ENCODE measurements around the gene CST9.
"Not testable (repeated sequence)": the region's sequence is repeated elsewhere in the genome, so short reads cannot be mapped to it uniquely, and the experiment has no call there.

Gene CST9

DNA sequence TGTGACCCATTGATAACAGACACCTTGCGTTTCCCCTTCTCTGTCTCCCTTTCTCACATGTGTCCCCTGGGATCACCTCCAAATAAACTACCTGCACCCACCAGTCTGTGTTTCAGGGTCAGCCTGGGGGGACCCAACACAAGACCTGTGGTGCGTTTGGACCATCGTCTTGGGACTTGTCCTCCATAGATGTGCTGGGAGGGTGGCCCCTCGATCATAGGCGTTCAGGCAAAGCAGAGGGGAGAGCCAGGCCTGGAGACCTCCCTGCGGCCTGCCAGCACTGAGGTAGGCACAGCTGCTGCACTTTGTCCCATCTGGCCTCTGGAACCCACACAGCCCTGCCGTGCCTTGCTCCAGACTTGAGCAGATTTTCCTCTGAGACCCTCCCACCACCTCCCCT lies 18.1 kb downstream of the CST9 start:
- DNase-seq (ENCODE audit: low spot score): no peak

DNA sequence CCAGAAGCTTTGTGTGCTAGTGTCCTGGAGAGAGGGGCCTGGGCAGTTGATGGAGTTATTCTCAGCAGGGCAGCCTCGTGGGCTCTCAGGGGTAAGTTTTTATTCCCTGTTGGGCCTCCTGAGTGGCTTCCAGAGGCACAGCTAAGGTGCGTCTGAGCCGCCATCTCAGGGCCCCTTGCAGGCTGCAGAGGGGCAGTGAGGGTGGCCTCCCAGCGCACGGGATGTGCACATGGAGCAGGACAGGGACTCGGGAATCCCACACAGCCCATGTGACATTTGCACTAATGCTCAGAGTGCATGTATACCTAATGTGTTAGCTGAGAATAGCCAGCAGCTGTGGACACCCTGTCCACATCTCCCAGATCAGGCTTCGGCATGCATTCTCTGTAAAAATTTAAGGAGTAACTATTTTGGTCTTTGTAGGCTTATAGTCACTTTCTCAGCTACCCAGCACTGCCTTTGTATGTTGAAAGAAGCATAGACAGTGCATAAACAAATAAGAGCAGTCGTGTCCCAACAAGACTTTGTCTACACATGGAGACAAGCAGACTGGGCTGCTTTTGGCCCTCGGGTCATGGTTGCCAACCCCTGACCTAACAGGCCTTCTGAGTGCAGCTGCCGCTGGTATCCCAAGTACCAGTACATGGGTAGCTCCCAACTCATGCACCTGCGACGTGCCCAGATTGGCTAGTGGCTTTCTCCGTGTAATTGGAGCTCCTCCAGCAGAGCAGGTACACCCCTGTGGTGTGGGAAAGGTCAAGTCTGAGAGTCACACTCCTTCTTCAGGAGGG lies 18.8 kb downstream of the CST9 start:
- DNase-seq (ENCODE audit: low spot score): no peak

DNA sequence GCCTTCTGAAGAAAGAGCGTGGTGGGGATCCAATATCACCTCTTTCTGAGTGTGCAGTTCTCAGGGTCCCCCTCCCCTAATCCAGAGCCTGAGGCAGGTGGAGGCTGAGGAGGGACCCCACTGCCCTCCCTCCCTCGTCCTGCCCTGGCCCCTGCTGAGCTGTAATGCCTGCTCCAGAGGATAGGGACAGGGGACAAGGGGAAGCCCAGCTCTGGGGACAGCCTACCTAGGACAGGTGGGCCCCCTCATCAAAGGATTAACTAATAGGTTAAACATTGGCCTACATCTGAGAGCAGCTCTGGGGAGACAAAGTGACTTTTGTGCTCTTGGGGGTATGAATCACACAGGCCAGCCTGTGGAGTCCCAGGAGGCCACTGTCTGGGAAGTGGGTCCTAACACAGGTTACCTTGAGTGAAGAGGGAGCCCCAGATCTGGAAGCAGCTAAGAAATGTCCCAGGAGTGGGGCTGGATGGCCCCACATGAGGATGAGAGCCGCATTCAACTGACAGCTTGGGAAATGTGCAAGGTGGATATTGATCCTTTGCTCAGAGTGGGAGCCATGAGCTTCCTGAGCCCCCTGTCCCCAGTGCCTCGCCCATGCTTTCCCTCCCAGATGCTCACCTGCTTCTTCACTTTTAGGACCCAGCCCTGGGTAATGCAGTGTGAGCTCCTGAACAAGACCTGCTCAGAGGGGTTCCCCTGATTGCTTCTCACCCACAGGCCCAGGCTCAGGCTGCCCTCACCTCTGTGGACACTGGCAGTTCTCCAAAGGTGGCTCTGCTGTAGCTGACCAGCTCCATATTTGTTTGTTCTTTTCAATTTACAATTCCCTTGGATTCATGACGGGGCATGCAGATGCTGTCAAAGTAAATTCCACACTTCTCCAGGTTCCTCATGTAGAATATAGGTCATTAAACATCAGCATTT lies 19.6 kb downstream of the CST9 start:
- no peak for DNase-seq (ENCODE audit: low spot score)

DNA sequence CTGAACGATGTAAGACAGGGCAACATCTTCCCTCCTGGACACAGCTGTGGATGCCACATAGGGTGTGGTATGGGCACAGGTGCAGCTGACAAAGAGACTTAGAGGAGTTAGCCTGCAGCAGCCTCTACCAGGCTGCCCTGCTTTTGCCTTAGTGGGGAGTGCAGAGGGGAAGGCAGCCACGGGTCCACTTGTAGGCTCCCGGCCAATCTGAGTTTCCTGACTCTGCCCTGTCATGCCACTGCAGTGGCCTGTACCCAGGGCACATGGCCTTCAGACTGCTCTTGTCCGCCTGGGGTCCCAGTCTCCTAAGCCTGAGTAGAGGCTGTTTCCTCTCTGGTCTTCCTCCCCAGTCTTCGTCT lies 20.3 kb downstream of the CST9 start:
- DNase-seq (ENCODE audit: low spot score): no peak

DNA sequence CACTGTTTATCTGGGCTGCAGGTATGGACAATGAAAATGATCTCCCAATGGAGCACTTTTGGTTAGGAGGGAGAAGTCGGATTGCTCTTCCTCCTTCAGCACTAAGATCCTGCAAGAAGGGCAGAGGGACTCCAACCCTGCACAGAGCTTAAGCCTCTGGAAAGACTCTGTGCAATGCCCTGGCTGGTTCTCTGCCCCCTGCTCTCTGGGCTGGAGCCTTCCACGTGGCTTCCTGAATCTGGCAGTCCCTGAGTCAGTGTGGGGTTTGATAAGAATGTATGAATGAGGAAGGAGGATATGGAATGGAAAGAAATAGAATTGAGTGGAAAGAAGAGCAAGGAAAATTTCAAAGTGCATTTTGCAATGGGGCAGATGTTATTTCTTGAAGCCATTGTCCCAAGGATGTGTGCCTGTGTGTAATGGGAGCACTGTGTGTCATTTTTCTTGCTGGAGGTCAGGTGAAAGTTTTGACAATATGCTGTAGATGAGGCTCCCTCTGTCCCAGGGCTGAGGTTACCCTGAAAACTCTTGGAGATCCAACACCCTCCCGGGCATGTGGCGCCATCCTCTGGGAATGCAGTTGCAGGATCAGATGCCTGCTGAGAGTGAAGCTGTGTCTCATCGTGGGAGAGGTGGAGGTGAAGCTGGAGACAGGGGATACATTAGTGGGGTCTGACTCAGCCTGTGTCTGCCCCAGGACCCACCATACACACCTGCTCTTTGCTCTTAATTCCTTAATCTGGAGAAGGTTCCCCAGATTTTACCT lies 21.1 kb downstream of the CST9 start:
- no peak for DNase-seq (ENCODE audit: low spot score)

DNA sequence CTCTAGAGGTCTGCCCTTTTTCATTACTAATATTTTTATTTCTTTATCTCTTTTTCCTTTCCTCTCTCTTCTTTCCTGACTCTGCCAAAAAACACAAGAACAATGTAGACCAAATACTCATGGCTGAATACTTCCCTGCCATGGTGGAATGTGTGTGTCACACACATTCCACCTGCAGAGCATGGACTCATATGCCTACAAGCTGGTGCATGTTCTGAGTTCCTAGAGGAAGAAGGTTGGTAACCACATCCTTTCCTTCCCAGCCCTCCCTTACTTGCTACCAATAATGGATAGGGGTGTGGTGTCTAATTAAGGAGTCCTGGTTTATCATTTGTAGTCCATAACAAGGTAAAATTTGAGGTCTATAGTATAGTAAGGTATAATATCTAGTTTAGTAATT lies 22.2 kb downstream of the CST9 start:
- DNase-seq (ENCODE audit: low spot score): no peak

DNA sequence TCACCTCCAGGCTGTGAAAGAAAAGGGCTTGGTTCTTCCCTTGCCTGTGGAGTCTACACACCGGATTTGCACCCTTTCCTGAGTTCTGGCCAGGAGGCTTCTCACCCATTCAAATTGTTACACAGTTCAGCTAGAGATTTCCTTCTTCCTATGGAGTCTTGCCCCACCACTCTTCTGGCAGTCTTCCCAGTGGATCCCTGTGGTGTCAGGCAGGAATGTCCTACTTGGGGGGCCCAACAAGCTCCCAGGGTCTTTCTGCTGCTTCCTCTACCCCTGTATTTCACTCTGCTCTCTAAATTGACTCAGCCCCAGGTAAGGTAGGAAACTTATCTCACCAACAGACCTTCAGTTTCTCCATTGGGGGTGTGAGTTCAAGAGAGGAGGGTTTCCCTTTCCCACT lies 23.4 kb downstream of the CST9 start:
- DNase-seq (ENCODE audit: low spot score): no peak

DNA sequence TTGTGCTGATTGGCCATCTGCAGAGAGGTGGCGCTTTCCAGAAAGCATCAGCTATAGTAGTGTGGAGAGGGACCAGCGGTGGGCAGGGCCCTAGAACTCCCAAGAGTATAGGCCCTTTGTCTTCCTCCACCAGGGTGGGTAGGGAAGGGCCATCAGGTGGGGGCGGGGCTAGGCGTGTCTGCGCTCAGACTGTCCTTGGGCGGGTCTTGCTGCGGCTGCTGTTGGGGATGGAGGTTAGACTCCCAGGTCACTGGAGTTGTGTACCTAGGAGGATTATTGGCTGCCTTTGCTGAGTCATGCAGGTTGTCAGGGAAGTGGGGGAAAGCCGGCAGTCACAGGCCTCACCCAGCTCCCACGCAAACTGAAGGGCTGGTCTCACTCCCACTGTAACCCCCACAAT lies 23.9 kb downstream of the CST9 start:
- not testable (repeated sequence) for DNase-seq (ENCODE audit: low spot score)

DNA sequence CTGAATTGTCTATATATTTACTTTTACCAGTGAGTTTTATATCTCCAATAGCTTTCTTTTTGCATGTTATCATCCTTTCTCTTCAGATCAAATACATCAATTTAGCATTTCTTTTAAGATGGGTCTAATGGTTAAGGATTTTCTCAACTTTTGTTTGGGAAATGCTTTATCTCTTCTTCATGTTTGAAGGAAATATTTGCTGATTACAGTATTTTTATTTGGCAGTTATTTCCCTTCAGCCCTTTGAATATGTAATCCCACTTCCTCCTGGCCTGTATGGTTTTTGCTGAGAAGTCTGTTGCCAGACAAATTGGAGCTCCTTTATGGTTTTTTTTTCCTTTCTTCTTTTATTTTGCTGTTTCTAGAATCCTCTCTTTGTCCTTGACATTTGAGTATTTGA lies 30.7 kb downstream of the CST9 start:
- no peak for DNase-seq (ENCODE audit: low spot score)

DNA sequence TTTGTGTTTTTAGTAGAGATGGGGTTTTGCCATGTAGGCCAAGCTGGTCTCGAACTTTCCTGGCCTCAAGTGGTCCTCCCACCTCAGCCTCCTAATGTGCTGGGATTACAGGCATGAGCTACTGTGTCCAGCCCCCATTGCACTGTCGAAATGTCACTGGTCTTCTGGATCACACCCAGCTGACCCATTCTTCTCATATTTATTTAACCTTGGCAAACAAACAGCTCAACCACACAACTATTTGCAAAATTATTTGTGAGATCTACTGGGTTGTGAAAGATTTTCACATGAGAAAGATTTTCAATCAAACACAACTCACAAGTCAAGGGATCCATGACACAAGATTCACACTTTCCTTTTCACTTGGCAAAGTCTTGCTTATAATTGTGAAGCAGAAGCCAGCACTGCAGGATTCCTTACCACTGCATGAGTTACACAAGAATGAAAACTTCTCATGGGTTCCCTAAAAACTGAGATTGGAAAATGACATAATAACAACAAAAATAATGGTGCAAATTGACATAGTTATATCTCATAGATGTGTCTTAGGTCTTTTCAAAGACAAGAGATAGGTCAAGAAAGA lies 35.4 kb downstream of the CST9 start:
- DNase-seq (ENCODE audit: low spot score): no peak

DNA sequence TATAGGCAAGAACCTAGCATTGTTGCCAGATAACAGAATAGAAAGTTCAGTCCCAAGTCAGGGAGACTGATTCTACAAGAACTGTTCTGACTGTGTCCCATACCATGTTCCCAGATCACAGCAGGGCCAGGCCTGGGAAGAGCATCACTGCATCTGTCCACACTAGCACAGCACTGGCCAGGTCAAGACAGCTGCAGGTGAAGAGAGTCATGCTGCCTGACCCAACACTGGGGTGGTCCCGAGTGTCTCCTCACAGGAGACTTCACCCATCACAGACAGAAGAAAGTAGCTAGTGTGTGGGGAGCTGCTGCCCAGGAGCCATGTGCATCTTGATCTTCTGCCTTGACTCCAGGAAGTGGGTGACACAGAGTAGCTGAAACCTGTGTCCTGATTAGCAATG lies 36.1 kb downstream of the CST9 start:
- no peak for DNase-seq (ENCODE audit: low spot score)

DNA sequence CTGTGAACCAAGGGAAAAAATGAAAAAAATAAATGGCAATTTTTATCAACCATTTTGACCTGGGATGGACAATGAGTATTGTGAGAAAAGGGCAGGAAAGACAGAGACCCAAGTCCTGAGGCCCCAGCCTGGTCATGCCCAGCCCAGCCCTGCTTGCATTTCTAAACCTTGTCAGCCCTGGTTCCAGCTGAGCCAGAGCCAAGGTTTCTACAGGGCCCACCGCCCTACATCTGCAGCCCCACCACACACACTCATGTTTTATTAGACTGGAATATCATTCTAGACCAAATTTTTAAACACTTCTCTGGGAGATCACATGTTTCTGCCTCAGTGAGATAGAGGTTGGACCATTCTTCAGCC lies 36.8 kb downstream of the CST9 start:
- DNase-seq (ENCODE audit: low spot score): no peak

DNA sequence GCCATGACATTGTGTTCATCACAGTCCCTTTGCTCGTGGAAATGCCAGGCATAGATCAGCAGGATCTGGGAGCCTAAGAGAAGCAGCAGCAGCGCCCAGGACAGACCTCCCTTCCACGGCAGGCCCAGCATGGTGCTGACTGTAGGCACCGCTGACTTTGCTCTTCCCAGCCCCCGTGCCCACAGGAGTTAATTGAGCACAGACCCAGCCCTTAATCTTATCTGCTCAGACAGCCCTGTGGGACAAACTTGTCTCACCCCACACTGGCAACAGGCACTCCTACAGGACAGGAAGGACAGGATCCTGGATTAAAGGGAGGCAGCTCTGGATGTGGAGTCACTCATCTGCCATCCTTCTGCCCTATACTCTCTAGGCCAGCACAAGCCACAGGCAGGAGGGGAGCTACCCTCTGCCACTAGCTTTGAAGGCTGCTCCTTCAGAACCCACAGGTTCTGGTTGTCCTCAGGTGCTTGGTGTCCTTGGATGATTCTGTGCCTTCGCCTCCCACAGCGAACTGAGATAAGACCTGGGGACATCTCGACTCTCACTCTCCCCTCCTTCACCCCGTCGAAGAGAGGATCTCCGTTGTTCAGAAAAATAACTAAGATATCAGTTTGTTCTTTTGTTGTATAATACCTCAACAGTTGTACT lies 37.3 kb downstream of the CST9 start, which contains the start of gene CST9L:
Gene CST9L (minus strand): TSS at position 165 of the 651 bp plus-strand sequence. CDS start 34 bp downstream, at position 131.
- DNase-seq (ENCODE audit: low spot score): no peak

DNA sequence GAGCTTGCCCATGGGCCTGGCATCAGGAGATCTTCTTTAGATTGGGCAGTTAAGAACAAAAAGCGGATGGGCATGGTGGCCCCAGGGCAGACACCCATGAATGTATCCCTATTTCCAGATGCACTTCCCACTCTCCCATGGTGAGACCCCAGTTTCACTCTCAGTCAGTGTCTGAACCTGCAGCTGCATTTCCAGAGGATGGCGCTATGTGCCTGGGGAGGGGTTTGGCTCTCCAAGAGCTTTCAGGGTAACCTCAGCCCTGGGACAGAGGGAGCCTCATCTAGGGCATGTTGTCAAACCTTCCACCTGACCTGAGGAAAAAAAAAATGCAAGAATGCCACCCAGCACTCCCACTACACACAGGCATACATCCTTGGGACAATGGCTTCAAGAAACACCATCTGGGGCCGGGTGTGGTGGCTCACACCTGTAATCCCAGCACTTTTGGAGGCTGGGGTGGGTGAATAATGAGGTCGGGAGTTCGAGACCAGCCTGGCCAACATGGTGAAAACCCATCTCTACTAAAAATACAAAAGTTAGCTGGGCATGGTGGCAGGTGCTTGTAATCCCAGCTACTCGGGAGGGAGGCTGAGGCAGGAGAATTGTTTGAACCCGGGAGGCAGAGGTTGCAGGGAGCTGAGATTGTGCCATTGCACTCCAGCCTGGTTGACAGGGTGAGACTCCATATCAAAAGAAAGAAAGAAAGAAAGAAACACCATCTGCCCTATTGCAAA lies 39.4 kb downstream of the CST9 start:
- DNase-seq (ENCODE audit: low spot score): no peak

DNA sequence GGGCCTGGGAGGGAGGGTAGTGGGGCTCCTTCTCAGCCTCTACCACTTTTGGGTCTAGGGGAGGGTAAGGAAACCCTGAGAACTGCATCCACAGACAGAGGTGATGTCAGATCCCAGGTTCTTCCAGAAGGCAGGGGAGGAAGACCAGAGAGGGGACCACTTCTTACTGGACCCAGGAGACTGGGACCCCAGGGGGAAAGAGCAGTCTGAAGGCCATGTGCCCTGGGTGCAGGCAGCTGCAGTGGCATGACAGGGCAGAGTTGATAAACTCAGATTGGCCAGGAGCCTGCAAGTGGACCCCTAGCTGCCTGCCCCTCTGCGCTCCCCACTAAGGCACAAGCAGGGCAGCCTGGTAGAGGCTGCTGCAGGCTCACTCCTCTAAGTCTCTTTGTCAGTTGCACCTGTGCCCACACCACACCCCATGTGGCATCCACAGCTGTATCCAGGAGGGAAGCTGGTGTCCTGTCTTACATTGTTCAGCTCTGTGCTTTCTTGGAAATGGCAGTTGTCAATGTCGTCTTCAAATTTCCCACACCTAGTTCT lies 40.1 kb downstream of the CST9 start:
- DNase-seq (ENCODE audit: low spot score): no peak

DNA sequence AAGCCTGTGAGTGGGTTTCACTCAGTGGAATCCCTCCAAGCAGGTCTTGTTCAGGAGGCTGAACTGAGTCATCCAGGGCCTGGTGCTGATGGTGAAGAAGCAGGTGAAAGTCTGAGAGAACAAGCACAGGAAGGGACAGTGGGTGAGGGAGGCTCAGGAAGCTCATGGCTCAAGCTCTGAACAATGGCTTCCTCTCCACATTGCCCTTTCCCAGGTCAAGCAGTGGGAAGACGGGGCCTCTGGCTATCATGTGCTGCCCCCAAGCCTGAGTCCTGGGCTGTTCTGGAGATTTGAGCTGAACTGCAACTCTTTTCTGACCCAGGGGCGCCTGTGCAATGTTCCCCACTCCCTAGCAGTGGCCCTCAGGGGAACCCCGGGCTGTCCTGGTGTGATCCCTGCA lies 40.8 kb downstream of the CST9 start:
- DNase-seq (ENCODE audit: low spot score): no peak

DNA sequence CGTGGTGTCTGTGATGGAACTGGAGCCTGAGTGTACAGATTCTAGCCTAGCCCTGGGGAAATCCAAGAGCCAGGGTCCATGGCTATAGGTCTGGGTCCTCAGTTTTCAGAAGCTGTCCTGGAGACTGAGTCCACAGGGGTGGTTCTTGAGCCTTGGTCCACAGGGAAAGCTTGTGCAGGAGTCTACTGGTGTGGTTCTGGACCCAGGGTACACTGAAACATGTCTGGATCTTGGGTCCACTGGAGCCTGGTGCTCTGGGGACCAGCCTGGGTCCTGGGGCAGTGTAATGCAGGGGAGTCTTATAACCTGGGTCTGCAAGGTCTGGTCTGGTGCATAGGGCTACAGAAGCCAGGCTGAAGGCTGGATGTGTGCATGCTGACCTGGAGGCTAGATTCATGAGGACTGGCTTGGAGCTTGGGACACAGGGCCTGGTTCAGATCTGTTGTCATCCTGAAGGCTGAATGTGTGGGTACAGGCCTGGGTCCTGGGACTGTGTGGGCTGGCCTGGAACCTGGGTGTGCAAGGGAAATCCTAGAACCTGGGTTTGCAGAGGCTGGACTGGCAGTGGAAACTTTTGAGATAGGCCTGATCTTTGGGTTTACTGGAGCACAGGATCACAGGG lies 42.9 kb downstream of the CST9 start:
- DNase-seq (ENCODE audit: low spot score): no peak

DNA sequence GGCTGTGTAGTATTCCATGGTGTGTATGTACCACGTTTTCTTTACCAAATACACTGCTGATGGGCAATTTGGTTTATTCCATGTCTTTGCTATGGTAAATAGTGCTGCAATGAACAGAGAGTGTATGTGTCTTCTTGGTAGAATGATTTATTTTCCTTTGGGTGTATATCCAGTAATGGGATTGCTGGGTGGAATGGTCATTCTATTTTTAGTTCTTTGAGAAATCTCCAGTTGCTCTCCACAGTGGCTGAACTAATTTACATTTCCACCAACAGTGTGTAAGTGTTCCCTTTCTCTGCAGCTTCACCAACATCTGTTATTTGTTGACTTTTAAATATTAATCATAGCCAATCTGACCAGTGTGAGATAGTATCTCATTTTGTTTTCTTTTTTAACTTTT lies 51.3 kb downstream of the CST9 start:
- DNase-seq (ENCODE audit: low spot score): no peak
